GM12801 (cell line): ENCODE results near the gene SLC25A28.

Experiments
- CTCF ChIP-seq: IDR thresholded peaks from one replicate; pipeline ENCODE4 v1.5.1; 2011; ENCODE audit warnings: control low read depth; ENCODE audit not compliant: insufficient read length; ENCODE audit errors: extremely low read depth

The SLC25A28 gene

GRCh38 chr10:99647601-99648151, 27.4 kb upstream of the SLC25A28 start:
- TF ChIP-seq CTCF: no peak

- no peak for TF ChIP-seq CTCF
Observed at GRCh38 chr10:99633832-99634231, 13.6 kb upstream of the SLC25A28 start.

GRCh38 chr10:99631496-99631895, 11.3 kb upstream of the SLC25A28 start:
- no peak for TF ChIP-seq CTCF

GRCh38 chr10:99630991-99631390, 10.8 kb upstream of the SLC25A28 start:
- no peak for TF ChIP-seq CTCF

GRCh38 chr10:99630433-99630832, 10.2 kb upstream of the SLC25A28 start:
- no peak for TF ChIP-seq CTCF

GRCh38 chr10:99629625-99629978, 9.4 kb upstream of the SLC25A28 start:
- no peak for TF ChIP-seq CTCF

GRCh38 chr10:99628923-99629624, 8.8 kb upstream of the SLC25A28 start:
- no peak for TF ChIP-seq CTCF
